Putamen (tissue), 1 donor: Measurements from ENCODE around the gene OPCML.

Experiments used
- DNase-seq: peaks from one replicate; pipeline ENCODE4 v3.0.0-alpha.2; 2016; ENCODE audit warnings: low spot score

OPCML gene

DNA sequence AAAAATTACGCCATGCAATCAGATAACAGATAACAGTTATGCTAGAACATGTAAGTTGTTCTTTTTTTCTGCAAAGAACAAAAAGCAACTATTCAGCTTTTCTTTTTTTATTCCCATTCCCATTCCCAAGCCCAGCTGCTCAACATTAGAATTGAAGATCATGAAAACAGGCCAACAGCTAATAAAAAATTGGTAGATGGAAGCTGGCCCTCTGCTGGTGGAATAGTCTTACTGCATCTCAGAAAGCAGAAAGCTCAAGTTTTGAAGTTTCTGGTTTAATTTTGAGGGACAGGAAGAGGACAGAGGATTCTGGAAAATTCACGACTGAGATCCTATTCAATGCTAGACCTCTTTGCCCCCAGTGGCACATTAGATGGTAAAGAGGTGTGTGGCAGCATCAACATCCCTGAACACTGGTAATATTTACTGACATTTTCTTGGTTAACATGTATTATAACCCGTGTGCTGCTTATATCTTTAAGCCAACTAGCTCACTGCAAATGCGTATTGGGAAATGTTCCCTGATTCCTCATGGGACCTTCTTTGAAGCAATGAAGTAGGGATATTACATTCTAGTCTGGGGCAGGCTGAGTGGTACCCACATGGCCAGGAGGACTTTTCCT, 591.2 kb downstream of the OPCML start:
- DNase-seq = peak; percentile 22

DNA sequence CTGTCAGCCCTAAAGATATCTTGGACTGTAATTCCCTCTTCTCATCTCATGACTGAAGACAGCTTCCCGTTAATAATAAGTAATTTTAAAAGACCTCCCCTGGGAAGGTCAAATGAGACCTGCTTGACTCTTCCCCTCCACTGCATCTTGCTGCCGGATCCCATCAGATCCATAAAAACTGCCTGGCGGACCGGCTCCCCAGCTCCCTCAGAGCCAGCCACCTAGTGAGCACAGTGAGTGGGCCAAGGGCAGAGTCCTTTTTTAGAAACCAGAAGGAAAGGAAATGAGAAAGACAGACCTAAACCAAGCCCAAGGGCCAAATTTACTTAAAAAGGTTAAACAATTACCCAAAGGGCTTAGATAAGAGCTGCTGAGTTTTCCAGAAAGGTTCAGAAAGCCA, 595.3 kb downstream of the OPCML start:
- no peak for DNase-seq

DNA sequence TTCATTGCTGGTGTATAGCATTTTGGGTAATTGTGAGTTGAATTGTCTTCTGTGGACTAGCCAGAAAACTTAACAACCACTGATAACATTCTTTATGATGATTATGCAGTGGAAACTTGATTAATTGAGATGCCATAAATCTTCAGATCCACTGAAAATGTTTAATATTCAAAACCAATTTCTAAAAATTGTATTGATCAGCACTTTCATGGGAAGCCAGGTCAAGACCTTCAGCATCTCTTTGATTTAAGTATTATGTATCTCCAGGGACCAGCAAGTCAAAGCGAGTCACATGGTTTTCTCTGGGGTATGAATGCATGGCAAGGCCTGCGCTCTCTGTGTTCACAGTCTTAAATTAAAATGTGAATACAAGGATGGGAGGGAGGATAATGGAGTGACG, 596.9 kb downstream of the OPCML start:
- DNase-seq = no peak

DNA sequence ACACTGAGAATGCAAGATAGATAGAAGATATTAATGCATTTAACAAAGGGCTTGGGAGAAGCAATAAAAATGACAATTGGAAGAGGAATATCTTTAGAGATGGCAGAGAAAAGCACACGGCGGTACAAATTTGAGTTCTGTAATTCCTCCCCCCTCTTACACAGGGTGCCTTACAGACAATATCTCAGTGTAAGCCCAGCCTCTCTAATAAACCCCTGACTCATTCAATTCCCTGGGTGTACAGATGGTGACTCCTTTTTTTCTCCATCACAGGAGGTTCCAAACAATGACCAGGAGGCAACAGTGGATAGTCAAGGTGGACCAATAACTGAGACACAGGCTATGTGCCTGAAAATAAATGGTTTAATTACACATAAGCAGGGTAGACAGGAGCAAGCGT, 598.6 kb downstream of the OPCML start:
- no peak for DNase-seq

DNA sequence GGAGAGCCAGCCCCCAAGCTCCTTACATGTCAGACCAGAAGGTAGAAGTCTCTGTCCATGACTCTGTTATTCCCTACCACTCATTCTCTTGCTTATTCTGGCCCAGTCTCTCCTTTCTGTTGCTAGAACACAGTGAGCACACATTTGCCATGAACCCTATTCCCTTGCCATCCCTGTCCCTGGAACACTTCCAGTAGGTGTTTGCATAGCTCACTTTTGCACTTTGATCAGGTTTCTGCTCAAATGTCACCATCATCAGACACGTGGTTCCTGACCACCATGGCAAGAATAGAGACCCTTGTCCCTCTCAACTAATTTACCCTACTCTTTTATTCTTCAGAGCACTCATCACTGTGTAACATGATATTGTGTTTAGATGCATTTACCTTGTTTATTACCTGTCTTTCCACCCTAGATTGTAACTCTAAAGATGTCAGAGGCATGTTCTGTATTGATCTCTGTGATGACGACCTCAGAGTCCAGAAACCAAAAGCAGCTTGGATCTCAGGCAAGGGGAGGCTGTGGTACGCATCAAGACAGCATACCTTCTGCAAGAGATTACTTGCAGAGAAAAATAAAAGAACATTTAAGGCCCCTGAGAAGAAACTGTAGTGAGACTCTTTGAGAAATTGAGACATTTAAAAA, 606.4 kb downstream of the OPCML start:
- no peak for DNase-seq

DNA sequence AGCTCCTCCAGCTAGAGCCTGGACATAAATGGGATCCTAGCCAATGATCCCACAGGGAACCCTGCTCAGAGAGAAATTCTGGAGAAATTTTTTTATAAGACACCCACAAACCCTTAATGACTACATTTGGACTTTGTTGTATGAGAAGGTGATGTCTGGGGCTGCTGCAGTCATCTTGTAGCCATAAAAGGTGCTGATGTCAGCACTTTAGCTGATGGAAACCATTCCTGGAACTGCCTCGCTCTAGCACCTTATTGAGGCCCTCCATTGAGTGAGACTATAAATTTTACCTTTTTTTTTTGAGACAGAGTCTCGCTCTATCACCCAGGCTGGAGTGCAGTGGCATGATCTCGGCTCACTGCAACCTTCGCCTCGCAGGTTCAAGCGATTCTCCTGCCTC, 610.7 kb downstream of the OPCML start:
- DNase-seq = no peak

DNA sequence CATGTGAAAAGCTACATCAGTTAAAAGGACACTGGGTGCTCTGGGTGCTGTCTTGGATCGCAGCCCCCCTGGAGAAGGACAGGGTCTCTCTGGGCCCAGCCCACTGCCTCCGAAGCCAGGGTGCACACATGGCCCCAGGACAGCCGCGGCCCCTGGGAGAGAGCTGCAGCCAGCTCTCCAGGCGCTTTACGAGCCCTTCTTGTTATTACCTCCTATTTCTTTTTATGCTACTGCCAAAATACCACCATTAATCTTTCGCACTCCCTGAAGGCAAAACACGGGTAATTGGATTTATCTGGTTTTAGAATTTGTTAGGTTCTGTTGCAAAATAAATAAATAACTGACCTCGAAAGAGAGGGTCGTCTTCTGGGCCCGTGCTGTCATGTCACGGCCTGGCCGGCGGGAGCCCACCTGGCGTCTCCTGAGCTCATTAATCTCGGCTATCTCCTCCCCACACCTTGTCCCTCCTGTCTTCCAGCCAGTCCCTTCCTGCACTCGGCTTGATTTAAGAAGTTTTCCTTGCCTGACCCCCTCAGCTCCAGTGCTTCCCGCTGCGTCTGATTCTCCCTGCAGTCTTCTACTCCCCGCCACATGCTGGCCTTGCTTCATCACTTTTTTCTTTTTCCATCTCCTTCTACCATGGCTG, 611.7 kb downstream of the OPCML start:
- DNase-seq = no peak

DNA sequence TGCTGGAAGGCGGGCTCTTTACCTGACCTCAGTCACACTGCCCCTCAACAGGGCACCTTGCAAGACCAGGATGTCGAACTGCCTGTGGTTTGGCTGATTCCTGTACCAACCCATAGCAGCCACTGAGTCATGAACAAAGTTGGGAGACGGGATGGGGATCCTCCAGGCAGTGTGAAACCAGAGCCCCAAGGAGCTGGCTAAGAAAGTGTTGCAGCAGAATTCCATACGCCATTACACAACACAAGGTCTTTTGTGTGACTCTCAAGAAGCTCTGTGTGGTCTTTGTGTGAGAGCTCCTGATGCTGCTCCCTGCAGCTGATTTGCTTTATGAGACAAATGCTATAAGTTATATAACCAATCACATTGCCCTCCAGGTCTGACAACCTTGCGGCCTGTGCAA, 617.7 kb downstream of the OPCML start:
- DNase-seq = no peak

DNA sequence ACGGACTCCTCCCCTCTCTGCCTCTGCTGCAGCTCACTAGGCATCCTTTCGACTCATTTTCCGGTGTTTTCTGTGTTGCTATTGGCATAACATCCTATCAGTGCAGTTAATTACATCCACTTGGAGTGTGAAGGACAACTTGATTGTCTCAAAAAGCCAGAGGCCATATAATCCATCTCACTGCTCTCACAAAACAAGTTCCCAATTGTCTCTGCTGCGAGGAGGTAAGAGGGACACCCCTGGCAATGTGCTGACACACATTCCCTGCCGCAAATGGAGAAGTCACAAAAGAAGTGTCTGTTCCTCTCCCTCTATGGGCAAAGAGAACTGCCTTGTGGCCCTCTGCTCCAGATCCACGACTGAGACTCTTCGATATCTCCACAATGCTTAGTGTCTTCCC, 618.4 kb downstream of the OPCML start:
- DNase-seq = no peak

DNA sequence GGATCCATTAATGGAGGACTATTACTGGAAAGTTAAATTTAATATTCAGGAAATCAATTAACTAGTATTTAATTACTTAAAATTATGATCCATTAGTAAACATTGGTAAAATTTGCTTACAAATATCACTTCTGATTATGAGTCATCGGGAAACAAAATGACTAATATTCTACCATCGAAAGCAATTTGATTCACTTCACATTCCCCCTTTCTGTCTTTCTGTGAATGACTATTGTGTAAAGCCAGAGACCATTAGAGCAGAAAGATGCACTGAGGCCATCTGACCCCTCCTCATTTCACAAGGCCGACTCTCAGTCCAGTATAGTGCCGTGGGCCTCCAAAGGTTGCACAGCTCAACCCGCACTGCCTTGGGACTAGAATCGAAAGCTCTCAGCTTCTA, 619.0 kb downstream of the OPCML start:
- no peak for DNase-seq

DNA sequence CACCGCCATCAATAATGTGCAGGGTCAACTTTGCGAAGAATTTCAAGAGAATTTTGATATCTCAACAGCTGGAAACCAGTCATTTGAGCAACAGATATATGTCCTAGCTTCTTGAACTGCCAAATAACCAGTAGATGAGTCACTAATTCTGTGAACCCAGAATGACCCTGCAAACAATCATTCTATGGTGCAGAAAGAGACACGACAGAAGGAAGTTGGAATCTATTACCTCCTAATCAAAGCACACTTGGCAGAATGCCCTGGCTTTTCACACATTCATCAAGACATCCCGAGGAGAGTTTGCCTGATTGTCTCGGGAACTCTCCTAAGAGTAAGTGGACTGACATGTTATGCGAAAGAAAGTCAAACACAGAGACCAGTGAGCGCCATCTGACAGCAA, 621.1 kb downstream of the OPCML start:
- no peak for DNase-seq

DNA sequence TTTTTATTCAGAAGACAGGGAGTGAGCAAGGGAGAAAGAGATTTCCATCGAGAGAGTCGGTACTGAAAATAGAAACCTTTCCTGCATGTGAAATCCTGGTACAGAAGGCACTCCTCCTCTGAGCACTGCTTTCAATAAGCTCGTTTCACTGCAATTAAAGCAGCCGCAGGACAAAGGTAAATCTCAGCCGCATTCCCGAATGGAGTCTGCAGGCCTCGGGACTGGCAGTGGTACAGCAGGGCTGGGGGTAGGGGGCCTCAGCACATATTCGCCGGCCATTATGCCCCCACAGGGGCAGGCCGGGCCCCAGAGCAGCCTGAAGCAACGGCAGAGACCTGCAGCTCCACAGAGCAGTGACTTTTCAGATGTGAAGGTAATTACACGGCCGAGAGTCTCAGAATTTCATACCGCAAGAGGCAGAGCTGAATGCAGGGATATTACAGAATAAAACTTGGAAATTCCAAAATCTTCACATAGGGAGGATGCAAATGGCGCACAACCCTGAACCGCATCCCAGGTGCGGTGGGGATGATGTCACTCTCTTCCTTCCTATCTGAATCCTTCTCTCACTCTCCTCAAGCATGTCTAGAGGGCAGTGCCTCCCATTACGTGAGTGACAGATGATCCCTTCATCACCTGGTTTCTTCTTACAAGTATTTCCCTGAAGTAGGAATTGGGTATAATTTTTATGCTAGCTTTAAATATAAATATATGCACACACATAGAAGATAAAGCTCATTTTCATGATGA, 622.1 kb downstream of the OPCML start:
- peak; percentile 18 for DNase-seq

DNA sequence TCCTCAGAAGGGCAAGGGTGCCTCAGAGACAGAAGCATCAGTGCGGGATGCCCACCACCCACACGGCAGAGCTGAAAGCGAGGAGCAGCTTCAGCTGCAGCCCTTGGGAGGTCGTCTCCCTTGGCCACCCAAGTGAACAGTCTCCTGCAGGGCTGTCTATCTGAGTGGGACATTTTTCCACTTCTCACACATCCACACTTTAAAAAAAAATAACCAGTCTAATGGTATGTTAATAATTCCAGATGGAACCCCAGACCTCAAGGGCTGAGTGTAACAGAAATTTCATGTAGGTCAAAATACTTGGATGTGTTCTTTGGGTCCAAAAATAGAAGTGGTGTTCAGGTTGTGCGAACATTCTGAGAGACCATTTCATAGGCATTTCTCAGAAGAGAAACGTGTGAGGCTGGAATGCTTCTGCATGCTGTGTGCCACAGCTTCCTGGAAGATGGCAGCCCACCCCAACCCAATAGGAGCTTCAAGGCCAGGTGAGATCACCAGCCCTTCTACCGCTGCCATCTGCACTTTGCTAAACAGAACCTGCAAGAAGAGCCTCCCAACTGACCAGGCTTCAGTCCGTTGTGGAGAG, 623.2 kb downstream of the OPCML start:
- DNase-seq = no peak

DNA sequence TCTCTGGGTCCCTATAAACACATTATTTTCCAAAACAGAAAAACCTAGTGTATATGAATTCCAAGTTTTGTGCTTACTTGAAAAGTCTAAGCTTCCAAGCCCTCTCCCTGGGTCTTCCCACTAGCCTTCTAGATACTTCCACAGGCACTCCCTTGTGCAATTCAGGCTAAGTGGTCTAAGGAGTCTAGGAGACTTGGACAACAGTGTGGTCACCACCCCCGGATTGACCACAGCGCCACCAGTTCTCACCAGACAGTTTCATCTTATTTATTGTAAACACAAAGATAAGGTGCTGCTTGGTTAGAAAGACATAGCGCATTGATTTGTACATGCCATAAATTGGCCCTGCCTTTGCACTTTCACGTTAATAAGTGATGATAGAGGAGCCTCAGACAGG, 623.9 kb downstream of the OPCML start:
- DNase-seq = no peak

DNA sequence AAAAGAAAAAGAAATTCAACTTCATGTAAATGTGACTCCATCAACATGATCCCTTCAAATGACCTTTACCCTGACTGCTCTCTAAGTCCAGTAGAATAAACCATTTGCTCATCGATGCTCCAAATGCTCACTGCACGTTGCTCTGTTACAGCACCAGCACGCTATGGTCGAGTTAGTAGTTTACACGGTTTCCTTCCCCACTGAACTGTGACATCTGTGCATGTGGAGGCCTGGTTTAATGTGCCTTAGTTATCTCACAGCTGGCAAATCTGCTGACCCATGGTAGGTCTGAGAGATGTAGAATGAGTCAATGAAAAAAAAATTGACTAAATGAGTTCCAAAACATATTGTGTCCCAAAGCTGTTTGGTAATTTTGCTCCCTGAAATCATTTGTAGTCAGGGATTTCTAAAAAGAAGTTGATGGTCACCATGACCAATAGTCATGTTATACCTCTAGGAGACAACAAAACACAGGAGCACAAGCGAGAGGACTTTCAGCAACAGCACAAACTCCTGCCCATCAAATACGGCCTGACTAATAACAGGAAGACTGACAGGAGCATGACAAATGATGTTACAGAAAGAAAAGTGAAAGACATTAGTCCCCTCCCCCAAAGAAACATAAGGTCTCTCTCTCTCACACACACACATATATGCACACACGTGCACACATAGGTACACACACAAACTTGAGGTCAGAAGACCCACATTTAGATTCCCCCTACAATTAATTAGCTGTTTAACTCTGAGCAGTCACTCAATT, 624.5 kb downstream of the OPCML start:
- no peak for DNase-seq

DNA sequence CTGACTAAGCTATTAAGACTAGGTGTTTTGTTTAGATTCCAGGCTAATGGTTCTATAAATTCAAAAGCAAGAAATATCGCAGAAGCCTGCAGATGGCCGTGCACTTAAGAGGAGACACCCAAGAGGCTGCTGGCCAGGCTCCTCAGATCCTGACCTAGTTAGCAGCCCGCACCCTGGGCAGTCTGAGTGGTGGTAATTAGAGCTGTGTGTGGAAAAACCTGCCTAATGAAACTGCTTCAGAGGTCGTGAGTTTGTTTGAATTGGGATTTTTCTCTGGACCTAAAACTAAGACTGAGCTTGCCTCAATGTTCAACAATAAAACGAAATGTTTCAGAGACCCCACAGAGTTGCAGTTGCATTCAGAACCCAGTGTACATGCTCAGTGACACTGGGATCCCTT, 627.7 kb downstream of the OPCML start:
- no peak for DNase-seq

DNA sequence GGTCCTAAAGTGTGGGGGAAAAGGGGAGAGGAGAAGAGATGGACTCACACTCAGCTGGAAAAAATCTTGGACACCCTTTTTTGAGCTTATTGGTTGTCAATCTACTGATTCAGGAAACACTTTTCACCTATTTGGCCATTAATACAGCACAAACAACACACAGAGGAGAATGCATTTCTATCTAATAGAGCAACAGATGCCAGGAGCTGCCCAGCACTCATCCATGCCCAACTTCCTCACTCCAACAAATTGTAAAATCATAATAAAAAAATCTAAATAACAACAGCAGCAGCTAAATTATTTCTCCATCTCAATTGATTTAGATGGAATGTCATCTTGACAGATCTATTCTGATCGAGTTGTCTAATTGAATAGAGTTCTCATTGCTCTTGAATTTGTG, 628.2 kb downstream of the OPCML start:
- no peak for DNase-seq

DNA sequence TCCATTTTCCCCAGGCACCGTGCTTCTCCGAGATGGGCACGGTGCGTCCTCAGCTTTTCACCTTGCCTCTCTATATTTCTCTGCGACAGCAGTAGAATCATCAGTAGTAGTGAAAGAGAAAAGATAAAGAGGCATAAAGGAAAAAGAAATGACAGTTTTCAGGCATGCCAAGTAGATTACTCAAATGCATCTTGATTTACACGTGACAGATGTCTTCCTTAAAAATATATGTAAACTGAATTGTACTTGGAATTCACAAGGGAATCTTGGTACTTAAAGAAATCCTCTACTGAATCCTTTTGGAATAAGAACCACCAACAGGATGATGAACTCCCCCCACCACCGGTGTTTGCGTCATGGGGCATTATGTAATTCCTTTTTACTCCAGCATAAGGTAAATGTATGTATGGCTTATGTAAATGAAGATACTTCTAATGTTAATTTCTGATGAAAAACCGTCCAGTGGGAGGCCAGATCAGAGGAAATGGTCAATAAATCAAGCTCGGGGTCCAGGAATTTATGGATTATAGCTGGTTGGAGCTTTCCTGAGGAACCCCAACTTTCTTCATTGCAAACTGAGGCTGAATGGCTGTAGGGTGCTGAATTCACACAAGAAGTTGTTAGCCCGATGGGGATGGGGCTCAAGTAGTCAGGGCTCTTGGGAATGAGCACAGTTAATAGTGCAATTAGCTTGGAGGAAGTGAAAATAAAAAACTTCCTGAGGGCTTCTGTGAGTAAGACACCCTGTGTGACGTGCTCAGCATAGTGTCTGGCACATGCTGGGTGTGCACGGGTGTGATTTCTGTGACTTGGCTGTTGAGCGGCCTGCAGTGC, 630.4 kb downstream of the OPCML start:
- no peak for DNase-seq

DNA sequence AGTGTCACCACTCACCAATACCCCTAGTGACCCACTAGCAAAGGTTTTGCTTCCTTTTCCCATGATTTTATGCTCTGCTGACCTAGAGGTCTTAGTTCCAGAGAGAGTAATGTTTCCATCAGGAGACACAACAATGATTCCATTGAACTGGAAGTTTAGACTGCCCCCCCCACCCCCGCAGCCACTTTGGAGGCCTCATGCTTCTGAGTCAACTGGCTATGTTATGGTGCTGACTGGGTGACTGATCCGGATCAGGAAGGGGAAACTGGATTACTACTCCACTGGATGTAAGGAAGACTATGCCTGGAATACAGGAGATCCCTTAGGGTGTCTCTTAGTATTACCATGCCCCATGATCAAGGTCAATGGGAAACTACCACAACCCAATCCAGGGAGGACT, 633.6 kb downstream of the OPCML start:
- no peak for DNase-seq

DNA sequence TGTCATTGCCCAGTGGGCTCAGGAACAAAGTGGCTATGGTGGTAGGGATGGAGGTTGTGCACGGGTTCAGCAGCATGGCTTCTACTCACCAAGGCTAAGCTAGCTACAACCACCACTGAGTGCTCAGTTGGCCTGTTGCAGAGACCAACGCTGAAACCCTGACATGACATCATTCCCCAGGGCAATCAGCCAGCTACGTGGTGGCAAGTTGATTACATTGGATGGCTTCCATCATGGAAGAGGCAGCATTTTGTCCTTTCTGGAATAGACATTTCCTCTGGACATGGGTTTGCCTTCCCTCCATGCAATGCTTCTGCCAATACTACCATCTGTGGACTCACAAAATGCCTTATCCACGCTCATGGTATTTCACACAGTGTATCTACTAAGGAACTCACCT, 634.3 kb downstream of the OPCML start:
- DNase-seq = no peak

DNA sequence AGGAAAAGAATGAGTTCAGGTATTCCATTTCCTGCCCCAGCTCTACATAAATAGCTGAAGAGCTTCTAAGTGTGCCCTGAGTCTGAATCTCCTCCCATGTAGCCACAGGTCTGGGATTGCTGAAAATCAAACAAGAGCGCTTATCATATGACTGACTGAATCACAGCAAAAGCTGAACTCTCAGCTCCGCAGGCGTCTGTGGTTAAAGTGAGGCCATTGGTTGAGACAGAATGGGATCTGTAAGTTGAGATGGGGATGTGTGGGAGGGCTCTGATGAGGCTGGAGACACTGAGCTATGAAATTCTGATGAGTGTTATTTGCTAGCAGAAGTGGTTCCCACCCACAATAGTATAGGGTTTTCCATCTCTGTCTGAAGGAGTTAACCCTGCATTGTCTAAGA, 637.0 kb downstream of the OPCML start:
- no peak for DNase-seq
